Ammon's horn (tissue), 1 donor: ENCODE results near the gene RPL18.
A peak's percentile ranks its signal among the peaks of the same experiment; 100 is the strongest.
"Not testable (repeated sequence)": the region's sequence is repeated elsewhere in the genome, so short reads cannot be mapped to it uniquely, and the experiment has no call there.

Experiments
- DNase-seq: peaks from one replicate; pipeline ENCODE4 v3.0.0-alpha.2; 2016; ENCODE audit warnings: low spot score

RPL18 gene

DNA sequence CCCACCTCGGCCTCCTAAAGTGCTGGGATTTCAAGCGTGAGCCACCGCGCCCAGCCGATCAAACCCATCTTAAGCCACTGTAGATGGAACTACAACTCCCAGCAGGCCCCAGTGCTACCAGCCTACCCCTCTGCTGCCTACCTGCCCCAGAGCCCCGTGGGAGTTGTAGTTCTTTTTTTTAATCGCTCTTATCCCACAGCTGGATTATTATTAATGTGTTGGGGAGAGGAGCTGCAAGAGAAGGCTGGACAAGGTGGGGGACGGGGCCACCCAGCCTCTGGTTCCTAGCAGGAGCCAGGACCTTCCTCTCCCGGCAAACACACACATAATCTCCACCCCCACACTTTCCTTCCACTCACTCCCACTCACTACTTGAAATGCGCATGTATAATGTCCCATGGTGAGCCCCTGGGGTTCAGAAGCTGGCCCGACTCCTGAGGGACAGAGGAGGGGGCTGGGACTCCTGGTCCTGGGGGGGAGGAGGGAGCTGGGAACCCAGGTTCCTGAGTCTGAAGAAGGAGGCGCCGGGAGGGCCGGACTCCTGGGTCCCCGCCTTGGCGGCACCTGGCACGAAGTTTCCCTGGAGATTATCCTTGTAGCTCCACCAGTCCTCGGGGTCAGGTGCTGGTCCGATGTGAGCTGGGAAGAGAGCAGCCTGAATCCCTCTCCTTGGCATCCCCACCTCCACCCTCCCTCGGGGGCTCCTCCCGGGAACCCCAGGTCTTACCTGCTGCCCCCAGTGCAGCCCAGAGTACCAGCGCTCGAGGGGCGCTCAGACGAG is 26.1 kb upstream of the RPL18 start:
- peak; percentile 94 for DNase-seq

DNA sequence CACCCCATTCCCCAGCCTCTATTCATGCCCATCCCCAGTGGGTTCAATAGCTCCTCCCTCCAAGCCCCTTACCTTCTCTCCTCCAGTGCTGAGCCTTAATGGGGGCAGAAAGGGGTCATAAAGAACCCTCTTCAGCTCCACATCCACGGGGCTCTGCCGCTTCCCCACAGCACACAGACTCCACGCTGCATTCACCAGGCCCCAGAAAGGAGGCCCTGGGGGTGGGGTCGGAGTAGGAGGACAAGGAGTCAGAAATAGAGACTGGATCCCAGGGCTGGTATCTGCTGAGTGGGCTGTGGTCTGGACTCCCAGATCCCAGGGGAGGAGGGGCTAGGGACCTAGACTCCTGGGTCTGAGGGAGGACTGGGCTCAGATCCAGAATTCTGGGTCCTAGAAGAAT is 25.4 kb upstream of the RPL18 start:
- no peak for DNase-seq

DNA sequence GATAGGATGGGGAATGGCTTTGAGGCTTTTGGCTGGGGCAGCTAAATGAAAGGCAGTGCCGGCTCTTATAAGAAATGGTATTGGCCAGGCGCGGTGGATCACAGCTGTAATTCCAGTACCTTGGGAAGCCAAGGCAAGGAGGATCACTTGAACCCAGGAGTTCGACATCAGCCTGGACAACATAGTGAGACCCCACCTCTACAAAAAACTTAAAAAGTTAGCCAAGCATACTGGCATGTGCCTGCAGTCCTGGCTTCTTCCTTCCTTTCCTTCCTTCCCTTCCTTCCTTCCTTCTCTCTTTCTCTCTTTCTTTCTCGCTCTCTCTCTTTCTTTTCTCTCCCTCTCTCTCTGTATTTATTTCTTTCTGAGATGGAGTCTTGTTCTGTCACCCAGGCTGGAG is 23.9 kb upstream of the RPL18 start:
- no peak for DNase-seq

GRCh38 chr19:48641850-48642249 is 22.9 kb upstream of the RPL18 start:
- DNase-seq = no peak

GRCh38 chr19:48639483-48640375 is 20.8 kb upstream of the RPL18 start:
- no peak for DNase-seq

- DNase-seq = no peak
Measured at GRCh38 chr19:48638831-48639381, 19.9 kb upstream of the RPL18 start.

DNA sequence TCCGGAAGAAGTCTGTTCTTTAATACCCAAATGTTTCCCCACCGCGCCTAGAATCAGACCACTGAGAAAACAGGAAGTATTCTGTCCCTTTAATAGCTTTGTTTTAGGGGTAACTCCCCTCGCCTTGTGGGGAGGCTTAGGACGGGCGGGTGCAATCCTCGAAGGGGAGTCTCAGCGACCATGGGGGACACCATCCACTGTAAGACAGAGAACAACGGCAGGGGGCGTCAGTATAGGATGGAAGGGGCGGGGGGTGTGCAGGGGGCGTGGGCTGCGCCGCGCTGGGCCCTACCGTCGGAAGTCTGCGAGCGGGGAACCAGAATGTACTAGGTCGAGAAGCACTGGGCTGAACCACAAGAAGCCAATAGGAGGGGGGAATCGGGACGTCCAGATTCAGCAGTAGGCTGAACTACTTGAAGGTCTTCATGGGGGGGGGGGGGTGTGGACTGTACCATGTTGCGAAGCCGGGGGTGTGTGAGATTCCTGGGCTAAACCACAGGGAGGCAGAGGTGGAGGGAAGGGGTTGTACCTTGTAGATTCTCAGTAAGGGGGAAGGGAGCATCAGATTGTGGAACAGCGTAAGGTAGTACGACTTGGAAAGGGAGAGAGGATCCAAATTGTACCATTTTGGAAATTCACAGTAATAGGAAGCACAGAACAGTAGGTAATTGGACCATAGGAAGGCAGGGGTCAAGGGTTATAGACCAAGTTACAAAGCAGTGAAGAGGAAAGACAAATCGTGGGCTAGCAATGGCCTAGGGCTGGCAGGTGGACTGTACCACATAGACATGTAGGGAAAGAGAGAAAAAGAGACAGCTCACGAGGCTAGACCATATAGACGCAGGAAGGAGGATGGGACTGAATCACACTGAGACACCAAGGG is 19.2 kb upstream of the RPL18 start:
- DNase-seq = peak; percentile 94

GRCh38 chr19:48637449-48637947 is 18.5 kb upstream of the RPL18 start:
- DNase-seq = peak; percentile 100

GRCh38 chr19:48636859-48637448 is 18.0 kb upstream of the RPL18 start, which contains the start of gene DBP:
TSS of gene DBP (minus strand) at chr19:48637379. CDS start at chr19:48636994, 385 bp downstream.
- DNase-seq = peak; percentile 65

GRCh38 chr19:48635966-48636858 is 17.2 kb upstream of the RPL18 start:
- no peak for DNase-seq

- DNase-seq = peak; percentile 65
Measured at GRCh38 chr19:48635263-48635965, 16.4 kb upstream of the RPL18 start.

GRCh38 chr19:48634424-48635262 is 15.7 kb upstream of the RPL18 start:
- peak; percentile 97 for DNase-seq

GRCh38 chr19:48634036-48634342 is 15.0 kb upstream of the RPL18 start:
- no peak for DNase-seq

GRCh38 chr19:48633148-48634035 is 14.4 kb upstream of the RPL18 start:
- no peak for DNase-seq

DNA sequence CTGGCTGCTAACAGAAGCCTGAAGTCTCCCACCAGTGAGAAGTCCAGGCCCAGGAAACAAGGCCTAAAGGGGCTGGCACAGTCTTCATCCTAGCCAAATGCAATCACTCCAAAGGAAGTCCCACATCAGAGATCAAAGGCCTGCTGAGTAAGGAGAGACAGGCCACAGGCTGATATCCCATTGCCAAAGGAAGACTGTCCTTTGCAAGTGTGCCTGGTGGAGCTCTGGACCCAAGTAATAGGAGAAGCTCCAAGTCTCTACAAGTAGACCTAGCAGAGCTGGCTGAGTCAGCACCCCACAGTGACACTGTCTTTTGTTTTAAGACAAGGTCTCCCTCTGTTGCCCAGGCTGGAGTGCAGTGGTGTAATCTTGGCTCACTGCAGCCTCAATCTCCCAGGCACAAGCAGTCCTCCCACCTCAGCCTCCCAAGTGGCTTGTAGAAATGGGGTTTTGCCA is 13.7 kb upstream of the RPL18 start:
- DNase-seq = no peak

- not testable (repeated sequence) for DNase-seq
Measured at GRCh38 chr19:48632286-48632685, 13.3 kb upstream of the RPL18 start.

- DNase-seq = no peak
Measured at GRCh38 chr19:48631225-48631624, 12.2 kb upstream of the RPL18 start.
